Muscle of leg (tissue), 11 donors: ENCODE measurements around the gene SPIN4. TPM values are rescaled to one million over a fixed set of nuclear protein-coding genes. Genes with fewer than 3 reads are reported as not detected.

Source experiments
- DNase-seq: peaks from one replicate; pipeline ENCODE4 v3.0.0; 2013
- H3K27ac ChIP-seq: one replicate; pipeline ENCODE4 v1.5.1; 2013; ENCODE audit warnings: mild to moderate bottlenecking, low read length, control low read depth
- H3K27me3 ChIP-seq: one replicate; pipeline ENCODE4 v1.6.1; 2013; ENCODE audit warnings: low read length; ENCODE audit not compliant: control insufficient read depth, insufficient read depth
- H3K36me3 ChIP-seq: one replicate; pipeline ENCODE4 v1.6.1; 2013; ENCODE audit warnings: low read length; ENCODE audit not compliant: control insufficient read depth, insufficient read depth
- H3K4me1 ChIP-seq: one replicate; pipeline ENCODE4 v1.6.1; 2013; ENCODE audit warnings: low read length; ENCODE audit not compliant: control insufficient read depth, insufficient read depth
- H3K4me3 ChIP-seq: one replicate; pipeline ENCODE4 v1.5.1; 2013; ENCODE audit warnings: low read length, control low read depth
- H3K9me3 ChIP-seq: replicated peaks from 2 replicates; pipeline ENCODE4 v1.6.1; 2013; ENCODE audit warnings: low read depth, low read length; ENCODE audit not compliant: control insufficient read depth
- WGBS: methylation state at CpG from one replicate; pipeline ENCODE4 v1.1.5; 2013; ENCODE audit warnings: missing lambda C conversion rate; ENCODE audit not compliant: insufficient coverage; 5-methylcytosine and 5-hydroxymethylcytosine counted together
- polyA plus RNA-seq, 8 donors: library from polyadenylated mRNA; unstranded; fragments of 120-200 nt; gene quantifications; one replicate each; pipeline versions ENCODE4 v1.2.1 to v1.2.3, GENCODE V29; 2013; ENCODE audit warnings: inconsistent platforms in 1 of 8, low replicate concordance in 1 of 8; ENCODE audit not compliant: insufficient read length in 8 of 8, insufficient read depth in 1 of 8
- total RNA-seq: library from RNA; stranded (reverse); fragments of 120-200 nt; gene quantifications from one replicate; pipeline ENCODE4 v1.2.4, GENCODE V29; 2013

SPIN4 gene
- total and polyA plus RNA-seq, 9 donors, result 6.5 to 19.1 (median 14.0) TPM

GRCh38 chrX:63361494-63361893, 10.4 kb upstream of the SPIN4 start:
- Histone ChIP-seq H3K9me3 (no peaks in the 10 kb centered on the region), H3K36me3 (no peaks in the 10 kb centered on the region), H3K4me1 (no peaks in the 10 kb centered on the region), H3K27ac (no peak overlapping the region), H3K27me3 (no peaks in the 10 kb centered on the region), H3K4me3 (no peak overlapping the region)
- WGBS, result 77% methylated on average over 1 of the region's 2 CpGs
- DNase-seq, result no peak

DNA sequence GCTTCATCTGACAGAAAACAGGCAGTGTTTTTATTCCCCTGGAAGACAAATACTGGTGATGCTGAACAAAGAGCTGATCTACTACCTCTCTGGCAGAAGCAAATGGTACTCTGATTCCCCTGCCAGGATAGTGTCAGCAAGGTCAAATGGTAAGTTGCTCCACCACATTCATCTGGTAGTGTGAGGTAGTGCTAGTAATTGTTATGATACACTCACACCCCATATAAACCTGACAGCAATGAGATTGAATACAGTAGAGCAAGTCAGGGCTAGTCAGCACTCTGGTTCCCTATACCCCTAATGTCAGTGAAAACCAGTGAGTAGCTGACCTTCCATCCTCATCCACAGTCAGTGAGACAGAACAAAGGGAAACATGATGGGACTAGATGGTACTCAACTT, 3.4 kb upstream of the SPIN4 start:
- Histone ChIP-seq H3K36me3 (no peaks in the 10 kb centered on the region), H3K4me3 (no peak overlapping the region), H3K27ac (no peak overlapping the region), H3K9me3 (peaks cover 2% of the 10 kb centered on the region), H3K4me1 (no peaks in the 10 kb centered on the region), H3K27me3 (no peaks in the 10 kb centered on the region)
- DNase-seq, result no peak

DNA sequence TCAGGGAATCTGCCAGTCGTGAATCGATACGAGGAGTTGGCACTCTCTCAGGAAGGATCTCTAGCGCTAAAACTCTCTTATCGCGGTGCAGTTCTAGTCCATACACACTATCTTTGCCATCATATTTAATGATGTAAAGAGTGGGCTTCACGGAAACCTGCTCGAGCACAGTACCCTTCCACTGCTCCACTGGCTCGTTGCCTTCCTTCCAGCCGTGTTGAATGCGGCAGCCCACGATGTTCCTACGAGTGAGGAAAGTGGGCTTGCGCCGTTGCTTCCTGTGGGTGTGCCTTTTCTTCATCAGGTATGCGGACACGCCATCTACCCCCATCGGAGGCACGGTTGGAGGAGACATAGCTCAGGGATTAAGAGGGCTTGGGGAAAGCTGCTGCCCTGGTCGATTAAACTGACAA, 661 bp downstream of the SPIN4 start:
- H3K27ac ChIP-seq, result peak overlapping the region; percentile 89
- no peaks in the 10 kb centered on the region for H3K36me3 ChIP-seq
- no CpG with 5 or more reads among the region's 20 CpGs for WGBS
- H3K27me3 ChIP-seq, result no peaks in the 10 kb centered on the region
- H3K4me1 ChIP-seq, result no peaks in the 10 kb centered on the region
- peak overlapping the region; percentile 68 for H3K4me3 ChIP-seq
- H3K9me3 ChIP-seq, result no peaks in the 10 kb centered on the region
- peak; percentile 48 for DNase-seq

DNA sequence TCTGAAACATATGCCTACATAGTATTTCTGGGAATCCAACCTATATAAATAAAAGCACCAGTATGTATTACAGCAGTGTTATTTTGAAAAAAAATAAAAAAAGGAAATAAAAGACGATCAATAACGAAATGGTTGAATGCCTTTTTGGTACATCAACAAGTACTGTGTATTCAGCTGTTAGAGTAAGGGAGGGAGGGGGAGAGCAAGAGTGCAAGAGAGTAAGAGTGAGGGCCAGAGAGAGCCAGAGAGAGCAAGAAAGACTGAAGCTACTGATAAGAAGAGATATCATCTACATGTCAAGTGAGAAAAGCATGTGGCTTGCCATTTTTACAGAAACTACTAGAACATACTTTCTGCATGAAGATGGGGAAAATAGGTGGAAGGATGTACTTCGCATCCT, 1.8 kb downstream of the SPIN4 start:
- WGBS, result 14% methylated on average over 2 of the region's 3 CpGs
- H3K27me3 ChIP-seq, result no peaks in the 10 kb centered on the region
- DNase-seq, result peak; percentile 51
- peak overlapping the region; percentile 21 for H3K4me3 ChIP-seq
- no peaks in the 10 kb centered on the region for H3K36me3 ChIP-seq
- H3K4me1 ChIP-seq, result no peaks in the 10 kb centered on the region
- H3K27ac ChIP-seq, result peak overlapping the region; percentile 3
- no peaks in the 10 kb centered on the region for H3K9me3 ChIP-seq

GRCh38 chrX:63330681-63331080, 20.5 kb downstream of the SPIN4 start:
- Histone ChIP-seq H3K27ac (no peak overlapping the region), H3K27me3 (no peaks in the 10 kb centered on the region), H3K4me3 (no peak overlapping the region), H3K4me1 (no peaks in the 10 kb centered on the region), H3K36me3 (no peaks in the 10 kb centered on the region), H3K9me3 (no peaks in the 10 kb centered on the region)
- 76% methylated on average over 8 of the region's 8 CpGs for WGBS
- DNase-seq, result no peak

GRCh38 chrX:63327788-63328187, 23.3 kb downstream of the SPIN4 start:
- H3K9me3 ChIP-seq, result no peaks in the 10 kb centered on the region
- peak; percentile 3 for DNase-seq
- no peaks in the 10 kb centered on the region for H3K27me3 ChIP-seq
- H3K27ac ChIP-seq, result no peak overlapping the region
- no peak overlapping the region for H3K4me3 ChIP-seq
- no peaks in the 10 kb centered on the region for H3K4me1 ChIP-seq
- no CpG with 5 or more reads among the region's 2 CpGs for WGBS
- no peaks in the 10 kb centered on the region for H3K36me3 ChIP-seq

GRCh38 chrX:63299596-63299995, 51.5 kb downstream of the SPIN4 start:
- Histone ChIP-seq H3K27ac (no peak overlapping the region), H3K36me3 (no peaks in the 10 kb centered on the region), H3K27me3 (no peaks in the 10 kb centered on the region), H3K9me3 (no peaks in the 10 kb centered on the region), H3K4me1 (no peaks in the 10 kb centered on the region), H3K4me3 (no peak overlapping the region)
- DNase-seq, result no peak
- 83% methylated on average over 7 of the region's 13 CpGs for WGBS
